Heart left ventricle (tissue), 16 donors: ENCODE data around the gene MRPS18A. TPM values are rescaled to one million over a fixed set of nuclear protein-coding genes. Genes with fewer than 3 reads are reported as not detected.
"Not testable (repeated sequence)": the region's sequence is repeated elsewhere in the genome, so short reads cannot be mapped to it uniquely, and the experiment has no call there.

Experiments
- ATAC-seq, 4 donors: fragments of 200-7000 bp; cut with Tn5 transposase; one replicate each; pipeline ENCODE4 v1.9.1; 2020 to 2022; ENCODE audit warnings: moderate library complexity in 4 of 4, mild to moderate bottlenecking in 3 of 4, moderate number of reproducible peaks in 1 of 4
- DNase-seq, 5 donors: peaks; one replicate each; pipeline ENCODE4 v3.0.0-alpha.2; 2020
- H3K27ac ChIP-seq, 12 donors: fragments of 200-600 bp; sonication (generic) in 4 of 12; one replicate each; pipeline versions ENCODE4 v1.5.0 to v1.8.0; 2016 to 2022; ENCODE audit warnings: mild to moderate bottlenecking in 2 of 12
- H3K27me3 ChIP-seq, 9 donors: fragments of 200-600 bp; sonication (generic) in 2 of 9; one replicate each; pipeline versions ENCODE4 v1.5.1 to v1.8.0; 2016 to 2022; ENCODE audit warnings: mild to moderate bottlenecking in 3 of 9
- H3K36me3 ChIP-seq, 9 donors: fragments of 200-600 bp; sonication (generic) in 2 of 9; one replicate each; pipeline versions ENCODE4 v1.5.0 to v1.8.0; 2018 to 2022; ENCODE audit warnings: mild to moderate bottlenecking in 2 of 9
- H3K4me1 ChIP-seq, 12 donors: fragments of 200-600 bp; sonication (generic) in 4 of 12; one replicate each; pipeline versions ENCODE4 v1.5.0 to v1.8.0; 2016 to 2022; ENCODE audit warnings: mild to moderate bottlenecking in 3 of 12
- H3K4me3 ChIP-seq, 12 donors: fragments of 200-600 bp; sonication (generic) in 4 of 12; one replicate each; pipeline versions ENCODE4 v1.5.0 to v1.8.0; 2017 to 2022; ENCODE audit warnings: mild to moderate bottlenecking in 9 of 12, moderate library complexity in 4 of 12
- H3K9me3 ChIP-seq, 12 donors: fragments of 200-600 bp; sonication (generic) in 4 of 12; one replicate each; pipeline versions ENCODE4 v1.5.0 to v1.8.0; 2016 to 2022; ENCODE audit warnings: mild to moderate bottlenecking in 1 of 12
- CTCF ChIP-seq, 12 donors: fragments of 200-600 bp; sonication (generic) in 4 of 12; IDR thresholded peaks; one replicate each; pipeline versions ENCODE4 v1.5.0 to v1.8.0; 2018 to 2022; ENCODE audit warnings: antibody characterized with exemption in 12 of 12, mild to moderate bottlenecking in 5 of 12
- POLR2A ChIP-seq, 2 donors: fragments of 450-650 bp; IDR thresholded peaks; one replicate each; pipeline ENCODE4 v1.6.1; 2017; ENCODE audit warnings: antibody characterized with exemption in 2 of 2, mild to moderate bottlenecking in 2 of 2, moderate library complexity in 2 of 2
- WGBS, 4 donors: extraction: QIAGEN DNeasy Blood & Tissue Kit in 2 of 4; methylation state at CpG; one replicate each; pipeline versions ENCODE4 v1.1.5 to v1.1.7; 2013 to 2018; 5-methylcytosine and 5-hydroxymethylcytosine counted together
- intact Hi-C, 10 donors: fragments of 100-400 bp; cut with DNase I; formaldehyde crosslinking; loops; one replicate each; pipeline versions ENCODE4 v1.11.1 to v1.14.2; 2022
- polyA plus RNA-seq, 2 donors: library from polyadenylated mRNA; stranded (reverse); fragments of 200-250 nt; gene quantifications; one replicate each; pipeline ENCODE4 v1.2.3, GENCODE V29; 2013
- total RNA-seq, 9 donors: library from RNA; depleted of rRNA in 2 of 9; stranded (reverse); fragments of >200 nt in 2 of 9; fragmentation: NEBNext Ultra II Directional in 3 of 9; extraction: Animal tissue kit (Norgen Biotek cat#: 25700) in 3 of 9; gene quantifications; one replicate each; pipeline versions ENCODE4 v1.1.0 to v1.2.4, GENCODE V29; 2016 to 2023
- donor health status: ischemic (EF 13 %, LVEDD 7.1; RV severe dilation, severe dysfunction).
- donor health status: healthy with polysubstance abuse.
- donor health status: DM: no; HTN: yes; CAD: no.
- donor health status: DM: no; HTN: no; CAD: no.
- donor health status: ischemic (EF 25% LVEDD 6.9; RV normal size, moderate dysfunction).
- donor health status: ischemic (EF 25% LVEDD 5.7; RV mildly dilated, moderate dysfunction).
- donor health status: healthy.
- donor health status: DM: yes; HTN: yes; CAD: no.
- donor health status: ischemic (EF 35%, LVEDD 5.7; RV mildly dilated, moderate dysfunction).
- donor health status: nonischemic (EF 11% LVEDD 7.7; RV severe dilation, severe dysfunction).
- donor health status: DM: yes; HTN: yes; CAD: no.
- donor health status: PGD.
- donor health status: ischemic (EF 29% LVEDD 5.4; RV normal size, mild dysfunction).
- donor health status: nonischemic (EF 23%, LVEDD 6.1; RV moderate dilation, normal function).

The MRPS18A gene
- total and polyA plus RNA-seq, 11 donors: 37.4 to 105 (median 44.3) TPM

- Histone ChIP-seq H3K9me3 (no peaks in the 10 kb centered on the region), H3K4me1 (peaks cover 11 to 82% (median 50%) of the 10 kb centered on the region in 12 donors), H3K4me3 (peak overlapping the region in 1 of 12 donors; percentile 18), H3K27me3 (no peaks in the 10 kb centered on the region), H3K27ac (peak overlapping the region; percentile 75 to 93 (median 90)), H3K36me3 (no peaks in the 10 kb centered on the region)
- ATAC-seq (peak; percentile 96 to 98 (median 98)), DNase-seq (peak; percentile 93 to 97 (median 95))
- WGBS, 4 donors: 20 to 26% (median 23%) methylated on average over 15 of the region's 15 CpGs
- intact Hi-C loops: loop anchor here in 1 of 10 donors (2.0 kb wide), 1 partner anchor 16 kb away; no protein-coding TSS in a partner anchor
- TF ChIP-seq CTCF (IDR thresholded peaks at IDR 0.05) (no peak), POLR2A (IDR thresholded peaks at IDR 0.05) (peak in 1 of 2 donors; percentile 63)
These were observed 15.2 kb upstream of the MRPS18A start for GRCh38 chr6:43702534-43703440.

- ATAC-seq: no peak
- 0 to 15% (median 7%) methylated on average over 2 of the region's 2 CpGs for WGBS, 4 donors
- Histone ChIP-seq H3K27ac (peak overlapping the region; percentile 75 to 93 (median 90)), H3K36me3 (no peaks in the 10 kb centered on the region), H3K4me1 (peaks cover 11 to 81% (median 49%) of the 10 kb centered on the region in 12 donors), H3K9me3 (no peaks in the 10 kb centered on the region), H3K4me3 (peak overlapping the region in 1 of 12 donors; percentile 18), H3K27me3 (no peaks in the 10 kb centered on the region)
- intact Hi-C loops: loop anchor here in 1 of 10 donors (2.0 kb wide), 1 partner anchor 17 kb away; no protein-coding TSS in a partner anchor
- no peak for DNase-seq
- no peak for TF ChIP-seq CTCF (IDR thresholded peaks at IDR 0.05)
- TF ChIP-seq POLR2A (IDR thresholded peaks at IDR 0.05): no peak
These were observed 14.6 kb upstream of the MRPS18A start for GRCh38 chr6:43702171-43702533.

- H3K9me3 ChIP-seq, H3K27me3 ChIP-seq, intact Hi-C loops, DNase-seq, ATAC-seq, H3K36me3 ChIP-seq, H3K4me3 ChIP-seq: not testable (repeated sequence)
- Histone ChIP-seq H3K4me1 (peaks cover 6 to 70% (median 40%) of the 10 kb centered on the region in 12 donors), H3K27ac (peak overlapping the region in 9 of 12 donors; percentile 75 to 93 (median 90))
- 94 to 96% (median 95%) methylated on average over 10 of the region's 10 CpGs for WGBS, 4 donors
These were observed 13.5 kb upstream of the MRPS18A start for GRCh38 chr6:43700939-43701560.

DNA sequence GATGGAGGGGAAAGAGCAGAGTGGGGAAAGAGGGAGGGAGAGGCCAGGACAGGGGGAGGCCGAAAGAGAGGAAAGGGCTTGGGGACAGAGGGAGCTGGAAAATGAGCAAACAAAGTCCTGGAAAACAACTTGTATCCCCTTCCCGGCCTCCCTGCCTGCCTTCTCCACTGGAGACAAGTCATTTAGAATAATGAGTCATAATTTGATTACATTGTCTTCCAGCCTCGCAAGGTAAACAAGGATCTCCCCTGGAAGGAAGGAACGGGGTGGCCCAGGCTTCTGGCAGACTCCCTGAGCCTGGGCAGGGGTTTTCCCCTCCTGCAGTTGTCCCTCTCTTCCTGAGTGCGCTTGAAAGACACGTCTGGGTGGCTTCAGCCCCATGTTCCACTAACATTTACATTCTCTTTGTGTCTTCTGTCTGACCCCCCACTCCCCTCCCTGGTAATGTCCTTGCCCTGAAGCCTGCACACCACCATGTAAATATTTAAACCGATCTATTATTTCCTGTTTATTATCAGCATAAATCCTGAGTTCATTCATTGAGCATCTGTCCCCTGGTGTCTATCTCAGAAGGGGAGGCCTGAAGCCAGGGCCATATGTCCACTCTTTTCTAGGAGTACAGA lies 12.1 kb upstream of the MRPS18A start:
- peaks cover 6 to 58% (median 37%) of the 10 kb centered on the region in 12 donors for H3K4me1 ChIP-seq

More for the DNA sequence above, 12.1 kb upstream of the MRPS18A start:
- intact Hi-C loops: no loop called here
- ATAC-seq: no peak
- no peaks in the 10 kb centered on the region for H3K36me3 ChIP-seq
- 54 to 57% (median 56%) methylated on average over 7 of the region's 7 CpGs for WGBS, 4 donors
- H3K27me3 ChIP-seq: no peaks in the 10 kb centered on the region
- TF ChIP-seq CTCF (IDR thresholded peaks at IDR 0.05) (no peak), POLR2A (IDR thresholded peaks at IDR 0.05) (no peak)
- H3K27ac ChIP-seq: peak overlapping the region in 10 of 12 donors; percentile 6 to 59 (median 41)
- no peak overlapping the region for H3K4me3 ChIP-seq
- no peaks in the 10 kb centered on the region for H3K9me3 ChIP-seq
- no peak for DNase-seq
